Measurements from ENCODE around the gene BRAP. TPM values are rescaled to one million over a fixed set of nuclear protein-coding genes. Genes with fewer than 3 reads are reported as not detected.

The BRAP gene
- total RNA-seq, 4 donors from 2014 or later: 25.2 to 38.5 (median 29.2) TPM

- H3K9me3 ChIP-seq: no peaks in the 10 kb centered on the region
- no peak overlapping the region for H3K27ac ChIP-seq
- TF ChIP-seq CTCF (IDR thresholded peaks at IDR 0.05 in 4 of 5, conservative IDR thresholded peaks at IDR 0.05 in 1 of 5) (no peak), POLR2A (IDR thresholded peaks at IDR 0.05) (no peak)
- in situ Hi-C loops (cut with MboI; ENCODE audit: low sequenced_read_pairs in 4 of 4) (no loop called here), intact Hi-C loops (cut with DNase I; ENCODE audit: low total_unique reads) (no loop called here)
- ATAC-seq (no peak), DNase-seq (no peak)
- no peaks in the 10 kb centered on the region for H3K27me3 ChIP-seq
- H3K36me3 ChIP-seq: peaks cover 0 to 54% of the 10 kb centered on the region in 2 donors
- H3K4me1 ChIP-seq: no peaks in the 10 kb centered on the region
- H3K4me3 ChIP-seq: no peak overlapping the region
Observed at GRCh38 chr12:111642681-111643426, 42.9 kb downstream of the BRAP start.

GRCh38 chr12:111640506-111640905 is 45.2 kb downstream of the BRAP start:
- no peak overlapping the region for H3K4me3 ChIP-seq
- ATAC-seq: no peak
- no peaks in the 10 kb centered on the region for H3K27me3 ChIP-seq
- no peaks in the 10 kb centered on the region for H3K9me3 ChIP-seq
- no peak for DNase-seq
- in situ Hi-C loops (cut with MboI; ENCODE audit: low sequenced_read_pairs in 4 of 4): no loop called here
- peaks cover 9 to 11% of the 10 kb centered on the region in 2 donors for H3K4me1 ChIP-seq
- peaks cover 0 to 31% of the 10 kb centered on the region in 2 donors for H3K36me3 ChIP-seq
- no peak overlapping the region for H3K27ac ChIP-seq
- no peak for TF ChIP-seq CTCF (IDR thresholded peaks at IDR 0.05 in 4 of 5, conservative IDR thresholded peaks at IDR 0.05 in 1 of 5)
- no peak for TF ChIP-seq POLR2A (IDR thresholded peaks at IDR 0.05)
- intact Hi-C loops (cut with DNase I; ENCODE audit: low total_unique reads): no loop called here

GRCh38 chr12:111638556-111638955 is 47.2 kb downstream of the BRAP start:
- TF ChIP-seq CTCF (IDR thresholded peaks at IDR 0.05 in 4 of 5, conservative IDR thresholded peaks at IDR 0.05 in 1 of 5) (no peak), POLR2A (IDR thresholded peaks at IDR 0.05) (no peak)
- Histone ChIP-seq H3K36me3 (peaks cover 0 to 12% of the 10 kb centered on the region in 2 donors), H3K4me1 (peaks cover 9 to 11% of the 10 kb centered on the region in 2 donors), H3K27me3 (no peaks in the 10 kb centered on the region), H3K4me3 (no peak overlapping the region), H3K9me3 (no peaks in the 10 kb centered on the region), H3K27ac (no peak overlapping the region)
- intact Hi-C loops (cut with DNase I; ENCODE audit: low total_unique reads) (no loop called here), in situ Hi-C loops (cut with MboI; ENCODE audit: low sequenced_read_pairs in 4 of 4) (no loop called here)
- DNase-seq (no peak), ATAC-seq (no peak)

- Histone ChIP-seq H3K9me3 (no peaks in the 10 kb centered on the region), H3K4me1 (peaks cover 9 to 11% of the 10 kb centered on the region in 2 donors), H3K36me3 (no peaks in the 10 kb centered on the region), H3K4me3 (peak overlapping the region in 3 of 4 donors; percentile 20 to 35 (median 26)), H3K27me3 (no peaks in the 10 kb centered on the region), H3K27ac (peak overlapping the region; percentile 35 to 61 (median 55))
- DNase-seq: peak; percentile 6 to 38
- TF ChIP-seq POLR2A (IDR thresholded peaks at IDR 0.05) (no peak), CTCF (IDR thresholded peaks at IDR 0.05 in 4 of 5, conservative IDR thresholded peaks at IDR 0.05 in 1 of 5) (no peak)
- peak in 1 of 2 donors; percentile 53 for ATAC-seq
- in situ Hi-C loops (cut with MboI; ENCODE audit: low sequenced_read_pairs in 4 of 4): no loop called here
- intact Hi-C loops (cut with DNase I; ENCODE audit: low total_unique reads): no loop called here
Observed at GRCh38 chr12:111636209-111636945, 49.4 kb downstream of the BRAP start.

All from gastrocnemius medialis (tissue), 4 donors.